ENCODE data around the gene HIC1.

GRCh38 chr17:2110436-2110835, 55.5 kb downstream of the HIC1 start:
- TF ChIP-seq CTCF (IDR thresholded peaks at IDR 0.05) (no peak), POLR2AphosphoS5 (IDR thresholded peaks at IDR 0.05) (no peak), POLR2A (IDR thresholded peaks at IDR 0.05) (no peak), EP300 (IDR thresholded peaks at IDR 0.05) (no peak)

Data from sigmoid colon (tissue), 4 donors.